ENCODE data around the gene APLNR. TPM values are rescaled to one million over a fixed set of nuclear protein-coding genes. Genes with fewer than 3 reads are reported as not detected.

APLNR gene
- total RNA-seq, 1 experiment from 2014 or later: 0.39 TPM

DNA sequence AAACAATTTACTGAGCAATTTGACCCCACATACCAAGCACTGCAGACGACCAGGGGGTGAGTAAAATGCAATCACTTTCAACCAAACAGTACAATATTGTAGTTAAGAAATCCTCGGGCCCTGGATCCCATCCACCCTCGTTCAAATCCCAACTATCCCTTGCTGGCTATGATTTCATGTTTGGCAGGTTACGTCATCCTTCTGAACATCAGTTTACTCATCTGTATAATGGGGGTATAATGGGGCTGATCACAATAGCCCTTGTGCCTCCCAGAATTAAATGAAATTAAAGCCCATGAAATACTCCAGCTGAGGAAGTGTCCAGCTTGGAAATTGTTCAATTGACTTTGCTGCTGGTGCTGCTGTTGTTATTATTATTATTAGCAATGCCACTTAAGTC, 20.6 kb downstream of the APLNR start:
- Histone ChIP-seq H4K91ac (ENCODE audit: insufficient read length, low read depth, low read length) (no peak overlapping the region), H3K56ac (ENCODE audit: insufficient read length, low read depth, low read length) (no peak overlapping the region), H3K4me2 (ENCODE audit: insufficient read depth, insufficient read length, low read length) (no peak overlapping the region), H2BK20ac (ENCODE audit: low read depth, low read length, poor library complexity, severe bottlenecking) (no peak overlapping the region), H3K79me1 (ENCODE audit: insufficient read depth, low read depth, low read length, poor library complexity, severe bottlenecking) (no peaks in the 10 kb centered on the region), H2BK5ac (ENCODE audit: insufficient read length, low read length) (no peak overlapping the region), H3K14ac (ENCODE audit: insufficient read depth, low read length) (no peak overlapping the region), H3K4me1 (ENCODE audit: insufficient read depth, low read length) (peaks cover 2% of the 10 kb centered on the region; the same call in 1 of the 2 replicates), H2AK5ac (ENCODE audit: insufficient read length, low read length) (no peak overlapping the region), H2BK12ac (ENCODE audit: insufficient read length, low read depth, low read length) (no peak overlapping the region), H3K18ac (ENCODE audit: insufficient read length, low read depth, low read length) (no peak overlapping the region), H3K79me2 (ENCODE audit: insufficient read depth, low read length) (no peaks in the 10 kb centered on the region), H2BK15ac (ENCODE audit: low read depth, low read length) (no peak overlapping the region), H3K4ac (ENCODE audit: low read depth, low read length) (no peak overlapping the region), H4K5ac (ENCODE audit: insufficient read length, low read depth, low read length) (no peak overlapping the region), H3K23me2 (ENCODE audit: insufficient read length, low read depth, low read length, poor library complexity, severe bottlenecking) (no peaks in the 10 kb centered on the region), H3K23ac (ENCODE audit: insufficient read length, low read depth, low read length) (no peak overlapping the region), H3T11ph (ENCODE audit: low read length) (no peak overlapping the region), H3K27me3 (ENCODE audit: insufficient read depth, low read length) (no peaks in the 10 kb centered on the region), H4K8ac (replicated peaks; ENCODE audit: insufficient read length, low read depth, low read length) (no peak overlapping the region), H3K9ac (ENCODE audit: extremely low read depth, insufficient read length, low read length) (no peak overlapping the region), H3K9me3 (ENCODE audit: control insufficient read depth, low read depth, low read length) (no peaks in the 10 kb centered on the region), H2AFZ (ENCODE audit: low read length) (no peak overlapping the region), H2BK120ac (ENCODE audit: low read depth, low read length, poor library complexity, severe bottlenecking) (no peak overlapping the region), H4K20me1 (ENCODE audit: control insufficient read depth, insufficient read depth, insufficient read length) (no peaks in the 10 kb centered on the region), H3K27ac (ENCODE audit: insufficient read length, low read depth, low read length) (no peak overlapping the region)
- DNase-seq: no peak
- Mint-ChIP-seq H3K4me3 (no peak overlapping the region), H3K36me3 (ENCODE audit: insufficient read depth in 1 of 3, low read depth in 3 of 3) (no peaks in the 10 kb centered on the region), H3K4me1 (peaks cover 4 to 11% of the 10 kb centered on the region in 2 experiments), H3K9me3 (no peaks in the 10 kb centered on the region), H3K27ac (no peak overlapping the region), H3K27me3 (ENCODE audit: low read depth) (peaks cover 2% of the 10 kb centered on the region)
- no CpG with 5 or more reads among the region's 4 CpGs for WGBS (ENCODE audit: extremely low coverage, insufficient read length, low lambda C conversion rate)
- TF ChIP-seq, protein P1, sequence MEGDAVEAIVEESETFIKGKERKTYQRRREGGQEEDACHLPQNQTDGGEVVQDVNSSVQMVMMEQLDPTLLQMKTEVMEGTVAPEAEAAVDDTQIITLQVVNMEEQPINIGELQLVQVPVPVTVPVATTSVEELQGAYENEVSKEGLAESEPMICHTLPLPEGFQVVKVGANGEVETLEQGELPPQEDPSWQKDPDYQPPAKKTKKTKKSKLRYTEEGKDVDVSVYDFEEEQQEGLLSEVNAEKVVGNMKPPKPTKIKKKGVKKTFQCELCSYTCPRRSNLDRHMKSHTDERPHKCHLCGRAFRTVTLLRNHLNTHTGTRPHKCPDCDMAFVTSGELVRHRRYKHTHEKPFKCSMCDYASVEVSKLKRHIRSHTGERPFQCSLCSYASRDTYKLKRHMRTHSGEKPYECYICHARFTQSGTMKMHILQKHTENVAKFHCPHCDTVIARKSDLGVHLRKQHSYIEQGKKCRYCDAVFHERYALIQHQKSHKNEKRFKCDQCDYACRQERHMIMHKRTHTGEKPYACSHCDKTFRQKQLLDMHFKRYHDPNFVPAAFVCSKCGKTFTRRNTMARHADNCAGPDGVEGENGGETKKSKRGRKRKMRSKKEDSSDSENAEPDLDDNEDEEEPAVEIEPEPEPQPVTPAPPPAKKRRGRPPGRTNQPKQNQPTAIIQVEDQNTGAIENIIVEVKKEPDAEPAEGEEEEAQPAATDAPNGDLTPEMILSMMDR (conservative IDR thresholded peaks at IDR 0.05): no peak
